HG02763 (cell line): Measurements from ENCODE around the gene GPR22.

Experiments
- ATAC-seq: cut with Tn5 transposase; IDR thresholded peaks from one replicate; pipeline ENCODE4 v1.9.1; 2021; ENCODE audit warnings: mild to moderate bottlenecking, moderate library complexity; ENCODE audit not compliant: unreplicated experiment

Gene GPR22, protein sequence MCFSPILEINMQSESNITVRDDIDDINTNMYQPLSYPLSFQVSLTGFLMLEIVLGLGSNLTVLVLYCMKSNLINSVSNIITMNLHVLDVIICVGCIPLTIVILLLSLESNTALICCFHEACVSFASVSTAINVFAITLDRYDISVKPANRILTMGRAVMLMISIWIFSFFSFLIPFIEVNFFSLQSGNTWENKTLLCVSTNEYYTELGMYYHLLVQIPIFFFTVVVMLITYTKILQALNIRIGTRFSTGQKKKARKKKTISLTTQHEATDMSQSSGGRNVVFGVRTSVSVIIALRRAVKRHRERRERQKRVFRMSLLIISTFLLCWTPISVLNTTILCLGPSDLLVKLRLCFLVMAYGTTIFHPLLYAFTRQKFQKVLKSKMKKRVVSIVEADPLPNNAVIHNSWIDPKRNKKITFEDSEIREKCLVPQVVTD

GRCh38 chr7:107469929-107470328 is at the start of gene GPR22:
Gene GPR22 (plus strand): TSS chr7:107470057. CDS start chr7:107474061, 4,004 bp downstream.
- ATAC-seq, result no peak

DNA sequence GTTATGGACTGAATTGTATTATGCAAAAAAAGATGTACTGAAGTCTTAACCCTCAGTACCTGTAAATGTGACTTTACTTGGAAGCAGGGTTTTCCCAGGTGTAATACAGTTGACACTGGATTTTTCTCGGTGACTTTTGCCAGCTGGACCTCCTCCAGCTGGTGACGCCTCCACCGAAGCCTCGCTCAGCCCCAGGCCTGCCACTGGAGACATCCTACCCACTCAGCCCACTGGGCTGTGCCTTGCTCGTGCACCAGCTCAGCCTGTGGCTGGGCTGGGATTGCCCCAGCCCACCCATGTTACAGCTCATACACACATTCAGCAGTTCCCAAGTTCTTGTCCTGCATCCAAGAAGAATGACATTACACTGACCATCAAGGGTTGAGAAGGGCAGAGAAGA is 42.4 kb upstream of the GPR22 start:
- ATAC-seq, result no peak

GRCh38 chr7:107428642-107429041 is 41.2 kb upstream of the GPR22 start:
- no peak for ATAC-seq

- ATAC-seq, result no peak
Measured at GRCh38 chr7:107430057-107430456, 39.8 kb upstream of the GPR22 start.

DNA sequence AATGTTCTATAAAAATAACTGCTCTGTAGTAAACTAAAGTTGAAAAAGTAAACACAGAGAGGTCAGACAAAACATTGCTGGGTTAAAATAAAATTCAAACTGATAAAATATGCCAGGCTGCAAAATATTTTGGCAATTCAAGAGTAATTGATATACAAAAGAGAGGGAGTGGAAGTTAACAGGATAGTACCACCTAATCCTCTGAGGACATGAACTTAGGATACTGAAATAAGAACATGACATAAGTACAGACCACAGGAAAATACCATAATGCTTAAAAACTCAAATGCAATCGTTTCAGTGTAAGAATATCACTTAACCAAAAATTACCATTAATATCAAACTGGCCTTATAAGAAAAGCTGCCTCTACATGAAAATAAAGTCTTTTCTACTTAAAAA is 37.6 kb upstream of the GPR22 start:
- no peak for ATAC-seq

GRCh38 chr7:107435749-107436148 is 34.1 kb upstream of the GPR22 start:
- ATAC-seq, result no peak

- ATAC-seq, result no peak
Measured at GRCh38 chr7:107439025-107439424, 30.8 kb upstream of the GPR22 start.

GRCh38 chr7:107441581-107442422 is 28.1 kb upstream of the GPR22 start:
- ATAC-seq, result no peak

- ATAC-seq, result no peak
Measured at GRCh38 chr7:107442678-107443077, 27.2 kb upstream of the GPR22 start.

GRCh38 chr7:107446531-107446930 is 23.3 kb upstream of the GPR22 start:
- ATAC-seq, result no peak

DNA sequence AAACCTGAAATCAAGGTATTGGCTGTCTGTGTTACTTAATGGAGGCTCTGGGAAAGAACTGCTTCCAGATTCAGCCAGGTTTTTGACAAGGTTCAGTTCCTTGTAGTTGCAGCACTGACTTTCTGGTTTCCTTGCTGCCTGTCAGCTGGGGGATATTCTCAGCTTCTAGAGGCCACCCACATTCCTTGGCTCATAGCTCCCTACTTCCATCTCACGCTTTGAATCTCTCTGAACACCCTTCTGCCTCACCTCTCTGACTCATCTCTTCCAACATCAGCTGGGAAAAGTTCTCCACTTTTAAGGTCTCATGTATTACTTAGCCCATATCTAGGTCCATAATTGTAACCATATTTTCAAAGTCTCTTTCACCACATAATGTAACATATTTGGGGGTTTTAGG is 22.9 kb upstream of the GPR22 start:
- no peak for ATAC-seq

- no peak for ATAC-seq
Measured at GRCh38 chr7:107450970-107451369, 18.9 kb upstream of the GPR22 start.

DNA sequence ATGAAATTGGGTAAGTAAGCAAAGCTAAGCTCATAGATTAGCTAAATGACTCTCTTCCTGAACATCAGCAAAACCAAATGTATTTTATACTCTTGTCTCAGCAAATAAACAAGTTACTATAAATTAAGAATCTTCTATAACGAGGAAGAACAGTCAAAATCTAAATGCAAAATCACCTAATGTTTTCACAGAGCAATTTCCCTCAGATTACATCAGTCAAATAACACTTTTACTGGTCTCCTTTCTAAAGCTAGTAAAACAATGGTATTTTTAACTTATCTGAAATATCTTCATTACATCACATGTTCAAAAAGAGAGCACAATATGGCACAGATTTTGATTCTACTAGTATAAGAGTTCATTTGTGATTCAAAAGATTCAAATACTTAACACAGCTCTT is 16.5 kb upstream of the GPR22 start:
- no peak for ATAC-seq

DNA sequence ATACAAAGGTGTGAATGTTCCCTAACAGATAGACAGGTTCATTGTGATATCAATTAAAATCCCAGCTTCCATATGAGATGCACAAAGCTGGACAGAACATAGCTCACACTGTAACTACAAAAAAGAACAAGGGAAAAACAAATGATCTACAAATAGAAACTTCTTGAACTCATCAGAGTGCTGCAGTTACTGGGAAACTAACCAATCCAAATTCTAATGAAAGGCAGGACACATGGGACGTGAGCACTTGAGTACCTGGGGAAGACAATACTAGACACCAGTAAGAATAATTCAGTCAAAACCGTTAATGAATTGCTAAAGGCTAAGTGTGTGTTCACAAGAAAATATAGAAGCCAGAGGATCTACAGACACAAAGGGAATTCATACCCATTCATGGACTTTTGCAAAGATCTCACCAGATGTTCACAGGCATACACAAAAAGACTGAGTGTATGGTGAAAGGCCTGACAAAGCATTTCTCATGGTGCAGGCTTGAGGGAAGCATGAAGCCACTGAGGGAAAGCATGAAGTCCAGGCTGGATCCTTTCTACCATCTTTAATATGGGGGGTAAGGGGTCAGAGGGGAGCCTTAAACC is 7.8 kb upstream of the GPR22 start:
- no peak for ATAC-seq

DNA sequence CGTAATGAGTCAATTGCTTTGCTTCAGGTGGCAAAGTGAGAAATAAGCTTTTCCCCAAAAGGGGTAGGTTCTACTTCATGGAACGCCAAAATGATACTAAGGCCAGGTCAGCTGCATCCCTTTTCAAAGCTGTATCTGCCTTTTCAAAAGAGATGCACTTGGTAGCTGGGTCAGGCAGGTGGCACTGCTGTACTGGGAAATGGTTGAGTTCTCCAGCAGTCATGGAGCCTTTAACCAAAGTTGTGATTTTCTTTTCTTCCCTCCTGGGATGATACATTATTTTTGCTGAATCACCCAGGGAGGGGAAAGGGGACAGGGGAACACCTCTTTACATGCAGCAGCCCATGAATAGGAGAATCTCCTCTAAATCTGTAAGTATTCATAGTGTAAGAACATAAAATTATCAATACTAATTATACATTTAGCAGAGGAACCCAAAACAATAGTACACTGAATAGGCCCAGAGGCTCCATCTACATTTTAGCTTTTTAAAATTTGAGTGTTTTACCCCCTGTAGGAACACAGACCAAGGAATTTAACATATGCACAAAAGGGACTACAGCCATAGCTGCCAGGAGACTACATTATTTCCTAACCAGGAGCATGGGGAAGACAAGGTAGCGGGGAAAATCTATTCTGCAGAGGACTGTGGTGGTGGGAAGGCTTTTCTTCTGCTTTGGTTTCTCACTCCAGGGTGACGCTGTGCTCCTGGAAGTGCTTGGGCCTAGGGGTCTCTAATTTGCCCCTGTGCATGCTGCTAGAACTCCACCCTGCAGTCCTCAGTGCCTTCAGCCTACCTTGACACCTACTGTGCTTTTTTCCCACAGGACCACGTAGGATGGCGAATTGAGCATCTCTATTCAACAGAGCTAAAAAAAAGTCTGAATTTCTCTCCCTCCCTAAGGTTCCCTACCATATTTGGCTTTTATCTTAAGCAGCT is 6.4 kb upstream of the GPR22 start:
- no peak for ATAC-seq

DNA sequence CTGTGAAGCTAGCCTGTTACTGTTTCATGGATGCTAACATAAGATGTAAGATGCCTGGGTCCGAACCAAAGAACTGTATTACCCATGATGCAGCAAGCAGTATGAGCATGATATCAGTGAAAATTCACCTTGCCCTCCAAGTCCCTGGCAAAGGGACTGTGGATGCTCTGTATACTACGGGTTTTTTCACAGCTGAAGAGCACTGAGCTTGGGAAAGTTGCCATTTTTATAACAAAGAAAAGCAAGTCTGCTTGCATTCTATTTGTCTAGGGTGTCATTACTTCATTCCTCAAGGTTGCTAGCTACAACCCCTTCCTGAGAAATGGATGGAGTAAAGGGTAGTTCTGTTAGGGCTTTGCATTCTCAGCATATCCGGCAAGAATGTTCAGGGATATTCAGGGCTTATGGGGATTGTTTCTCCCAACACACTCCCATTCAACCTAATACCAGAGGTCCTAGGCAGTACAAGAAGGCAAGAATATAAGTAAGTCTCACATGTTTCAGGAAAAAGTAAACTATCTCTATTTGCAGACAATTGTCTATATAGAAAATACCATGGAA is 5.1 kb upstream of the GPR22 start:
- ATAC-seq, result no peak

DNA sequence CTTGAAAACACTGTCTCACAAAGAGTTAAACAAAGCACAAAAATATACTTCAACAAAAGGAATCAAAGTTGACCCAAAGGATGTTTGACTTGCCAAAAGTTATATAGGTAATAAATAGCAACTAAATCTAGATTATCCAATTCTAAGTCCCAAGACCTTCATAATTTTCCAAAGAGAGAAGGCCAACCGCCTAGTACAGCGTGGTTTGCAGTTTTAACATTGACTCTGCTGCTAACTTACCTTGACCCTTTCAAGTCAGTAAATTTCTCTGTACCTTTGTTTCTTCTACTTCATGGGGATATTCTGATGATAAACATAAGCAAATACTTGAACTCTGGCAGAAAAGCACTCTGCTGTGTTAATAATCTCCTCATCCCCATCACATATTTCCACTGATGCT is 1.9 kb upstream of the GPR22 start:
- no peak for ATAC-seq

GRCh38 chr7:107468824-107469223 is 1.0 kb upstream of the GPR22 start:
- no peak for ATAC-seq

- ATAC-seq, result no peak
Measured at GRCh38 chr7:107471292-107472070, 1.6 kb downstream of the GPR22 start.
